GM19324 (cell line): ENCODE results near the gene ARHGAP35.

Experiments
- ATAC-seq: cut with Tn5 transposase; IDR thresholded peaks from one replicate; pipeline ENCODE4 v1.9.1; 2021; ENCODE audit warnings: mild to moderate bottlenecking, moderate library complexity; ENCODE audit not compliant: unreplicated experiment, low FRiP score

The ARHGAP35 gene

DNA sequence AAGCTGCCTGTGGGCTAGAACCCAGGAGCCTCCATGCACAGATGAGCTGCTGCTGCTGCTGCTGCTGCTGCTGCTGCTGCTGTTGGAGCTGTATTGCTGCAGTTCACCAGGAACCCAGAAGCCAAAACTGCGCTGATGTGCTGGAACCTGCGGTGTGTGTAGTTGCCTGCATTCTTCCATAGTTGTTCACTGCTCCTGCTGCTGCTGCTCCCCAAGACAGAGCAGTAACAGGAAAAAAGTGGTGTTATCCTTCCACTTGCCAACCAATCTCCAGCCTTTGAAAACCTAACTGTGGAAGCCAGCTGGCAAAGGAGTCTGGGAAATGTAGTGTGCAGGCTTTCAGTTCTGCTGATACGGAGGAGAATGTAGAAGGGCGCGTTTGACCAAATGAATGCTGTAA lies 37.9 kb downstream of the ARHGAP35 start:
- ATAC-seq = no peak

DNA sequence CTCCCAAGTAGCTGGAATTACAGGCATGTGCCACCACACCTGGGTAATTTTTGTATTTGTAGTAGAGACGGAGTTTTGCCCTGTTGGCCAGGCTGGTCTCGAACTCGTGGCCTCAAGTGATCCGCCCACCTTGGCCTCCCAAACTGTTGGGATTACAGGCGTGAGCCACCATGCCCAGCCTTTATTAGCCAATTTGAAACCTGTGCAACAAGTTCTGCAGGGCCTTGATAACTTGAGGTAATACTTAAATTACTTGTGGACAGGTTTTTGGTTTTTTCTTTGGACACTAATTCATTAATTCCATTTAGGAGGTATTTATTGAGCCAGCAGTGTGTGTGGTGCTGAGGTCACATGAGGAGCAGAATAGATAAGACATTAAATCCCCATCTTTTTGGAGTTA lies 39.5 kb downstream of the ARHGAP35 start:
- no peak for ATAC-seq

DNA sequence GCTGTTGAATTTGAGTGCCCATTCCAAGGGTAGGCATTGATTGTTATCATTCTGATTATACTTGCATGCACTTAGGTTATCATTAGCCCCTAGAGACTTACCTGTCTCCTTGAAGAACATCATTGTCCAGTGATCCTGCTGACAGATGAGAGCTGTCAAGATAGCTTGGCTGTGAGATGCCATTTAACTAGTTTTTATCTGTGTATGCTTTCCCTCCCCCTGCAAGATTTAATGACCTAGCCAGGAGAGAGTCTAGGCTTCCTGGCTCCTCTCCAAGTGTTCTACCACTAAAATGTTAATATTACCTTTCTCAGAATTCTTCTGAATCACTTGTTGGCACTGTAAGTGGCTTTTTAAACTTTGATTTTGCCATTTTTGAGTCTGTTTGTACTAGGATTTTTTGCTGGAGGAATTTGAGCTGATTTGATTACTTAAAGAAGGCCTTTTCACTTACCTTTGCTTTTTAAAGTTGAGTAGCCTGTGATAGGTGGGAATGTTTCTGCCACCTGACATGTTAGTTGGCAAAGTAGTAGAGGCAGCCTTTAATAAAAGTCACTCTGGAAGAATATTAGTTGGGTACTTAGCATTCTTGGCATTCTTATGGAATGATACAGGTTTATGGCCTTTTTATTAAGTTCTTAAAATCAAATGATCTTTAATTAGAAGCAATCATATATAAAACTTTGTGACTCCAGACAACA lies 41.1 kb downstream of the ARHGAP35 start:
- ATAC-seq = no peak

DNA sequence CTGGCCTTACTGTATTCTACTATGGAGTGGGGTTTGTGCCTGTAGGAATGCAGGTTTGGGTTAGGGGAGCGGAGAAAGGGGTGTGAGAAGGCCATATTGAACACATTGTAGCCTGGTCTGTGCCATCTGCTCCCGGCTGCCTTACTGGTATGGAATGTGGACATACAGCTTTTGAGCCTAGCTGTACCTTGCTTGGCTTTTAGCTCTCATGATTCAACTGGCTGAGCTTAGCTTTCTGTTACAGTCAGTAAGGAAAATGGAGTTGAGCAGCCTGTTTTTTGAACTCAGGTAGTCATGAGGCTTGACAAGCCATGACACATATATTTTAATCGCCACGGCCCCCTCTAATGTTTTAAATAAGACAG lies 41.6 kb downstream of the ARHGAP35 start:
- no peak for ATAC-seq

DNA sequence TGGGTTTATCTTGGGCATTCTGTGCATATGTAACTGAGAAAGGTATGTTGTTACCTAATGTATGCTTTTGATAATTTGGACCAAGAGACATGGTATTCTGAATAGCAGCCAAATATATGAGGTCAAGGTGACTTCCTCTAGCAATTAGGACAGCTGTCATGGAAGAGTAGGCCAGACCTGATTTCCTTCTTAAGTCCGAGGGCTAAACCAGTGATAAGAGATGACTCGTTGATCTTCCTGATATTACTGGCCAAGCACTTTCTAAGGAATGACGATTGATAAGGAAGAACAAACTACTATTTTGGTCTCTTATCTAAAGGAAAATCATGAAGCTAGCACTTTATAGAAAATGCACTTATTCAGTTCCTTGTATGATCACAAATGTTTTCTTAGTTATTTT lies 42.7 kb downstream of the ARHGAP35 start:
- ATAC-seq = no peak

DNA sequence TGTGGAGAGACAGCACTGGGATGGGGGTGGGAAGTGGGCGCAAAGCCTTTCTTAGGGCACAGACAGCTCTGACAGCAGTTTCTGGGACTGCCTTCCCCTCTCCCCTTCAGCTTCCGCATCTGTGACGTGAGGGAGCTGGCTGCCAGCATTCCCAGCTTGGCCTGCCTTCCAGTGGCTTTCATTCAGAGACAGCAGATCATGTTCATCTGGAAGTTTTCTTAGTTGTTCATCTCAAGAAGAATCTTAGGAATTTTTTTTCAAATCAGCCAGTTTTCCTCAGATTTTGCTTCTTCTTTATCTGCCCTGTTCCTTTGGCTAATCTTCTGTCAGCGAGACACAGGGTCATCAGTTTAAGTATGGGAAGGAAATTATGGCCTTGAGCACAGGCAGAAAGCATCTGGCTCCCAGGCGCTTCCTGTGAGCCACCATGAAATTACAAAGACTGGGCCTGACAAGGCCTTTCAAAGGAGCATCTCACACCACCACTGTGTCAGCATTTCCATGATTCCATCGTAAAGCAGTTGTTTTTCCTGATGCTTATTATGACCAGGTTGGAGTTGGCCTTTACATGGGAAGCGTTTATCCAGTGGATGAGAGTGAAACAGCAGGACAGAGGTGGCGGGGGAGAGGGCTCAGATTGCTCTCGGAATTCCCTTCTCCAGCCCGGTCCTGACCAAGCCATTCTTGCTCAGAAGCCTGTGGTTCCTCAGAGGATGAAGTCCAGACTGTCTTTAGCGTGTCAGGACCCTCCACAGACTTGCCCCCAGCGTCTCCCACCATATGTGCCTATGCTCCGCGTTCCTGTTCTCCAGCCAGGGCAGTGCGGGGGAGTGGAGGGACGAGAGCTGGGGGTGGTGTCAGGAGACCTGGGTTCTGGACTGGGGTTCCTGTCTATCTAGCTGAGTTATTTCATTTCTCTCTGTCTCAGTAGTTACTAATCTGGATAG lies 43.6 kb downstream of the ARHGAP35 start:
- no peak for ATAC-seq

DNA sequence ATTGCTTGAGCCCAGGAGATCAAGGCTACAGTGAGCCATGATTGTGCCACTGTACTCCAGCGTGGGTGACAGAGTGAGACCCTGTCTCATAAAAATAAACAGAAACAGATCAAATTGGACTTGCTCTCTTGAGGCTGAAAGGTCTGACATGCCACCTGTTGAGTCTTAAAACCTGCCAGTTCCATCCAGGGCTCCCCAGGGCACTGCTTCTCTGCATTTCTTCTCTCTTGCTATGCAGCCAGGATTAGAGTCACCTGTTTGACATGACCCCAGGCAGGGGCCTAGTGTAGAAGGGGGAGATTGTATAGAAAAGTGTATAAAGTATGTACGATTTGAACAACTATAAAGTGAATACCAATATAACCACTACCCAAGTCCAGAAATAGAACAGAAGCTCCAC lies 45.4 kb downstream of the ARHGAP35 start:
- no peak for ATAC-seq

DNA sequence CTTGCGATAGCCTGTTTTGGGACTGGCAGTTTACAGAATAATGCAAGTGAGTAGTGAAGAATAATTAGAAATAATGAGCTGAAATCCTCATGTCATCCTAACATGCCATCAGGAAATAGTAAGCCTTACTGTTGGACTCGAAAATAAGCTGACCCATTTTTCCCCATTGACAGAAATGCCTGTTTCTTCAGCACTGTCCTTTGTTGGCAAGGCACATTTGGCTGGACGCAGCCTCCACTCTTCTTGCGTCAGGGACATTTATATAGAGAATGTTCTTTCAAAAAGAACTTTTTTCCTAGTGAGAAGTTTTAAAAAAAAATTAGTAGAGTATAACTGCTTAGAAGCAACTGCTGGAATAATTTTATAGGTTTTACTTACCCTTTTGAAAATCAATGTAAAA lies 47.1 kb downstream of the ARHGAP35 start:
- ATAC-seq = no peak

DNA sequence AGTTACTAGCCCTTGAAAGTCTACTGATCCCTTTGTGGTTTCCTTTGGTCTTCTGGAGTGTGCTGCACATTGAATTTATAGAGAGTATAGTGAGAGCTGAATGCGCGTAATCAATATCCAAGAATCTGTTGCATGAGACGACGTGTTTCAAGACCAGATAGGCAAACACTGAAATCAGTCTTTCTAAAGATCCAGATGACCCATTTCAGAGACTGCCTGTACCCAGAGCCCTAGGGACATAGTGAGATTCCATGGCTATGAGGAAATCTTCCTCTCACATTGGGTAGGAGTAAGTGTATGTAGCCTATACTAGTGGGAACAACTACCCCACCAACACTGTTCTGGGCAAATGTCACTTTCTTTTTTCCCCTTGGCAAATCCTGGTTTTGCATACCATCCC lies 48.6 kb downstream of the ARHGAP35 start:
- no peak for ATAC-seq
